Mammary epithelial cell (primary cell): ENCODE data around the gene HTR7.

Source experiments
- EZH2 ChIP-seq: IDR thresholded peaks from 2 replicates; pipeline ENCODE4 v1.6.1; 2012; ENCODE audit warnings: low read length, inconsistent platforms, borderline replicate concordance
- TF ChIP-seq, protein P1 (sequence below), 2 donors: IDR thresholded peaks in 1 of 2; conservative IDR thresholded peaks in 1 of 2; 2 replicates each; pipeline ENCODE4 v1.5.1; 2011 to 2012; ENCODE audit warnings: inconsistent platforms in 2 of 2, low read length in 2 of 2, mild to moderate bottlenecking in 2 of 2, control low read depth in 1 of 2, low read depth in 1 of 2; ENCODE audit not compliant: insufficient read depth in 1 of 2; ENCODE audit errors: extremely low read depth in 1 of 2

DNA sequence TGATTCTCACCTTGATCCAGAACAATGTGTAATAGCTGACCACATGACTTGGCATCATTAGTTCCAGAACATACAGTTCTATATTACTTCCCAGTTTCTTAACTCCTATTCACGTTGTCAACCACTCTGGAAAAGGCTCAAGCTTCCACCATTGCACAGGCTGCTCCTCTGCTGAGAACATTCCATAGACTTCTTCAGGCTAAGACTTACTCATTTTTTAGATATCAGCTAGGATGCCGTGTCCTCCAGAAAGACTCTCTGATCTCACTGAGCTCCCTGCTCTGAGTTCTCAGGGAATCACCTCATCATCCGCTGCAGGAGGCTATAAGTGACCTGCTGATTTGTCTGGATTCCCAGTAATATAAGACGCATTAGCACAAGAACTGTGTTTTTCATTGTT, 73.1 kb downstream of the HTR7 start:
- TF ChIP-seq, protein P1, sequence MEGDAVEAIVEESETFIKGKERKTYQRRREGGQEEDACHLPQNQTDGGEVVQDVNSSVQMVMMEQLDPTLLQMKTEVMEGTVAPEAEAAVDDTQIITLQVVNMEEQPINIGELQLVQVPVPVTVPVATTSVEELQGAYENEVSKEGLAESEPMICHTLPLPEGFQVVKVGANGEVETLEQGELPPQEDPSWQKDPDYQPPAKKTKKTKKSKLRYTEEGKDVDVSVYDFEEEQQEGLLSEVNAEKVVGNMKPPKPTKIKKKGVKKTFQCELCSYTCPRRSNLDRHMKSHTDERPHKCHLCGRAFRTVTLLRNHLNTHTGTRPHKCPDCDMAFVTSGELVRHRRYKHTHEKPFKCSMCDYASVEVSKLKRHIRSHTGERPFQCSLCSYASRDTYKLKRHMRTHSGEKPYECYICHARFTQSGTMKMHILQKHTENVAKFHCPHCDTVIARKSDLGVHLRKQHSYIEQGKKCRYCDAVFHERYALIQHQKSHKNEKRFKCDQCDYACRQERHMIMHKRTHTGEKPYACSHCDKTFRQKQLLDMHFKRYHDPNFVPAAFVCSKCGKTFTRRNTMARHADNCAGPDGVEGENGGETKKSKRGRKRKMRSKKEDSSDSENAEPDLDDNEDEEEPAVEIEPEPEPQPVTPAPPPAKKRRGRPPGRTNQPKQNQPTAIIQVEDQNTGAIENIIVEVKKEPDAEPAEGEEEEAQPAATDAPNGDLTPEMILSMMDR (conservative IDR thresholded peaks at IDR 0.05 in 1 of 2, IDR thresholded peaks at IDR 0.05 in 1 of 2; ENCODE audit: extremely low read depth in 1 of 2, insufficient read depth in 1 of 2, low read depth in 1 of 2, low read length in 2 of 2), result no peak
- TF ChIP-seq EZH2, result no peak
